Activated gamma-delta T cell treated with Interleukin-2 at 50 U/mL for 16 hours (primary cell): ENCODE results near the gene INTS2.
"Not testable (repeated sequence)": the region's sequence is repeated elsewhere in the genome, so short reads cannot be mapped to it uniquely, and the experiment has no call there.

Experiments
- DNase-seq: peaks from one replicate; pipeline ENCODE4 v3.0.0-alpha.2; 2020

INTS2 gene

DNA sequence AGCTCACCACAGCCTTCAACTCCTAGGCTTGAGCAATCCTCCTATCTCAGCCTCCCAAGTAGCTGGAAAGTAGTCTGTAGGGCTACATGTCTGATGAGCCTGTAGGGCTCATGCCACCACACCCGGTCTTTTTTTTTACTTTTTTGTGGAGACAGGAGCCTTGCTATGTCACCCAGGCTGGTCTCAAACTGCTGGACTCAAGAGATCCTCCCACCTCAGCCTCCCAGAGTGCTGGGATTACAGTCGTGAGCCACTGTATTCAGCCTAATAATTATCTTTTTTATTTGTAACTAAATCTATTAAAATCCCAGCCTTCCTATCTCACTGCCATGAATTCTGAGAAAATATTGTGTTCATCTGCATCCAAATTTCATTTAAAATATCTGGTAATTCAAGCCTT is 79.5 kb downstream of the INTS2 start:
- DNase-seq = no peak

DNA sequence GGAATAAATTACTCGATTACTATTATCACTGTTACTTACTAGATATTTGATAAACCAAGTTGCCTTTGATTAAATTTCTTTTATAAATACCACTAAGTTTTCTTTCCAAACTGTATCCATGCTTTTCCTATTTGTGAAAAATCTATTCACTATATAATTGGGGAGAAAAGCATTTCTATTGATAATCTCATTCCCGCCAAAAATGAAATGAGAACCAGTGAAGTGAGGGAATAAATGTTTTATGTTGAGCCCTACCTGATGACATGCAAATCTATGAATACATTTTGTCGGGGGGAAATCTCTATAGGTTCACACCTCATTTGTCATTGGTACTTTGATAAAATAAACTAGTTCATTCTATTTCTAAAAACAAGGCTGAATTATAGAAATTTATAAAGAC is 80.1 kb downstream of the INTS2 start:
- no peak for DNase-seq

DNA sequence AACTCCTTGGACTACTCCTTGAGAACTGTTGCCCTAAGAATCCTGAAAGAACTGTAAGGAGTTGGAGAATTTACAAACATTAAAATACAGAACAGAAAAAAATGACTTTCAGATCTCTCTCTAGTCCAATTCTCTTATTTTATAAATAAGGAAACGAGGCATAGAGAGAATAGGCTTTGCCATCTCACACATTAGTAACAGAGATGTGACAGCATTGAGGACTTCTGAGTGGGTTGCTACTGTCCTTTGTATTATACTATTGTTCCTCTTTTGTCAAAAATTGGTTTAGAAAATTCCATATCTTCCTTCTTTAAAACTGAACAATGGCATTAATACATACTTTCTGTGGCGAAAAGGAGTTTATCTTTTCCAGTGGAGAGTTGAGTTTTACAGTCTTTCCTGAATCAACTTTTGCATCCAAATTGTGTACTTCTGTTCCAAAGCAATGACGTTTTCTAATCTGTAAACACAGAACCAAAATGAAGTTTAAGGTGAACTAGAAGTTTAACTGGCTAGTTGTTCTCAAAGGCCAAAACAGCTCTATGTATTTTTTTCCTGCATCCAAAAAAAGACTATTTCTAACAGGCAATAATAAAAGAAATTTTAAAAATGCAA is 80.9 kb downstream of the INTS2 start:
- DNase-seq = no peak

DNA sequence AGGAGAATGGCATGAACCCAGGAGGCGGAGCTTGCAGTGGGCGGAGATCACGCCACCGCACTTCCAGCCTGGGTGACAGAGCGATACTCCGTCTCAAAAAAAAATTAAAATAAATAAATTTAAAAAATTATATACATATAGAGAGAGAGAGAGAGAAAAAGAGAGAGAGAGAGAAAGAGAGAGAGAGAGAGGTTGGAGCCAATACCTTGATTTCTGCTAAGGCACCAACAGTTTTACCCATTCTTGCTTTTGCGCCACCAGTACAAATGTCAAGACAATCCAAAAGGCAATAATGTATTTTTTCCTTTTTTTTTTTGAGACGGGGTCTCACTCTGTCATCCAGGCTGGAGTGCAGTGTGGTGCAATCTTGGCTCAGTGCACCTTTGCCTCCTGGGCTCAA is 81.7 kb downstream of the INTS2 start:
- DNase-seq = no peak

DNA sequence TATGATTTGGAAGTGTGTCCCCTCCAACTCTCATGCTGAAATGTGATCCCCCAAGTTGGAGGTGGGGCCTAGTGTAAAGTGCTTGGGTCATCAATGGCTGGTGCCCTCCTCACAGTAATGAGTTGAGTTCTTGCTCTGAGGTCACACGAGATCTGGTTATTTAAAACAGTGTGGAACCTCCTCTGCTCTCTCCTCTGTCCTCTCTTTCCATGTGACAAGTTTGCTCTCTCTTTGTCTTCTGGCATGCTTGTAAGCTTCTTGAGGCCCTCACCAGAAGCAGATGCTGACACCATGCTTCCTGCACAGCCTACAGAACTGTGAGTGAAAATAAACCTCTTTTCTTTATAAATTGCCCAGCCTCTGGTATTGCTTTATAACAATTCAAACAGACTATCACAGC is 84.3 kb downstream of the INTS2 start:
- no peak for DNase-seq

DNA sequence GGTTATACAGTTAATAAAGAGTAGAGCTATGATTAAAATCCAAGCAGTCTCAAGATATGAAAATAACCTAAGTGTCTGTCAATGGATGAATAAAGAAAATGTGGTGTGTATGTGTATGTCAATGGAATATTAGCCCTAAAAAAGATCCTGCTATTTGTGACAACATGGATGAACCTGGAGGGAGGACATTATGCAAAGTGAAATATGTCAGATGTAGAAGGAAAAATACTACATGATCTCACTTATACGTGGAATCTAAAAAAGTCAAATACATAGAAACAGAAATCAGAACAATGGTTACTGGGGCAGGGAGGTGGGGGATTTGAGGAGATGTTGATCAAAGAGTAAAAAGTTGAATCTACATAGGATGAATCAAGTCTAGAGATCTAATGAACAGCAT is 84.9 kb downstream of the INTS2 start:
- no peak for DNase-seq

DNA sequence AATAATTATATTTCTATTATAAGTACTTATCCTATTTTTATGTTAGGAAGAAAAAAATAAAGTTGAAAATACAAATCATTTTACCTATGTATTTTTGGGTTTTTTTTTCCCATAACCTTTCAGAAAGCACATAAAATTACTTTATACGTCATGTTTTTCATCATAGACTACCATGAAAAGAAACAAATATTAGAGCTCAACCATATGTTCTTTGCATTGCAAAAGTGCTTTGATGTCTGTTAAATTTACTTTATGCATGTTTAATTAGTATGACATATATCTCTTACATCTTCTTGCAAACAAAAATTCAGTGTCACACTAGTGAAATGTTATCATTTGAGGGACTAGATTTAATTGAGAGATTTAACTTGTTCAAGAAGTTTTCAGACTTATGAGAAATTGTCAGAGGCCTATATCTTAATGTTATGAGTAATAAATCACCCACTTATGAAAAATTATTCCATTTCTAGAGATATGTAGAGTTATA is 88.4 kb downstream of the INTS2 start:
- no peak for DNase-seq

DNA sequence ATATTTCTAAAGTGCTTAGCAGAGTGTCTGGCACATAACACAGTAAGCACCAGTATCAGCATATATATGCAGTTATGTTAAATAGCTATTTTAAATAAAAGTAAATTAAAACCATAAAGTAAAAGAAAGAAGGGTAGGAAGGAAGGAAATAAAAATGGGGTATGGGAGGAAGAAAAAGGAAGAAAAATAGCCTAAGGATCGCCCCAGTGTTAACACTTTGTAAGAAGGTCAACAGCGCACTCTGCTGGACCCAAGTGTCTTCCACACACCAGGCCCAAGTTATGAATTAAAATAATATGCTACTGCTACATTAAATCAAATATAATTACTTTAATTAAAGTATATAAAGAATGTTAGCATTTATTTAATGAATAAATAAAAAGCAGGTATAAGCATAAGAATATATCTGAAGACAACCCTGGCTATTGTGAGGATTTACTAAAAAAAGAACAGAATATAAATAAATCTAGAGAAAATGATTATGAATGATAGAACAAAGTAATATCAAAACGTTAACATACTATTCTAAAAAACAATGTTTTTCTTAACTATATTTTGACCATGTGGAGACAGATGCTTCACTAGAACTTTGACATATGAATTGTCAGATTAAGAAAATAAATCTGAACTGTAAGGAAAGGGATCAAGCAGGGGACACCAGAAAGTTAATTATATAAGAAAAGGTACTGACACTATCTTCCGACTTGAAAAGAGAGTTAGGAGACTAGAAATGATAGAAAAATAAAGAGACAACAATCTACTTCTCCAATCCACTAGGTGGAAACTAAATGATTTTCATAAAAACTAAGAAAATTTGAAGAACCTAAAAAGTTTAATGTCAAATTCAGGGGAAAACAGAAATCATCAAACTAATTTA is 90.4 kb downstream of the INTS2 start:
- peak; percentile 32 for DNase-seq

DNA sequence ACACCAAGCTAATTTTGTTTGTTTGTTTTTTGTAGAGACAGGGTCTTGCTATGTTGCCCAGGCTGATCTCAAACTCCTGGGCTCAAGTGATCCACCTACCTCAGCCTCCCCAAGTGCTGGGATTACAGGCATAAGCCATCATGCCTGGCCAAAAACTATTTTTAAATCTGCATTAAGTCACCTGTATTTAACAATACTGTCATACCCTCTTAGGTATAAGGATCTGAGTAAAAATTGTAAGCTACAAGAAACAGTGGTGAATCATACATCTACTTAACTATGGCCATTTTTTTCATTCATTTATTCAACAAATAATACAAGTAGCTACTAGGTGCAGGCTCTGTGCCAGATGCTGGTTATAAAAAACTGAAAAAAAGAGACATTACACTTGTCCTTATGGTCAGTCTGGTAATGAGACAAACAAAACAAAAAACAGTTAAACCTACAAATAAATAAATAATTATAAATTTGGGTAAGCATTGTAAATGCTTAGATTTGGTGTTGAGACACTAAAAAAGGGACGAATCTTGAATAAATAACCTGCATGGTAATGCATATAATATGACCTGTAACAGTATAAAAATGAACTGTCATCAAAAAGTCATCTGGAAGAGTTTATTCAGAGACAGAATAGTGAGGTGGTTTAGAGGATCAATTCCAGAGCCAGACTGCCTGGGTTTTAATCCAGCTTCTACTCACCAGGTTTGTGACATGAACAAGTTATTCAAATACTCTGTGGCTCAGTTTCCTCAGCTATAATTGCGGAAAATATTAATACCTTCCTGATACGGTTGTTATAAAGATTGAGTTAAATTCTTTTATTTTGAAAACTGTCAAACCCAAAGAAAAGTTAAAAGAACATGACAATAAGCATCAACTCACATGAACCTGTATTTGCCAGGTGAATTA is 91.3 kb downstream of the INTS2 start:
- no peak for DNase-seq

DNA sequence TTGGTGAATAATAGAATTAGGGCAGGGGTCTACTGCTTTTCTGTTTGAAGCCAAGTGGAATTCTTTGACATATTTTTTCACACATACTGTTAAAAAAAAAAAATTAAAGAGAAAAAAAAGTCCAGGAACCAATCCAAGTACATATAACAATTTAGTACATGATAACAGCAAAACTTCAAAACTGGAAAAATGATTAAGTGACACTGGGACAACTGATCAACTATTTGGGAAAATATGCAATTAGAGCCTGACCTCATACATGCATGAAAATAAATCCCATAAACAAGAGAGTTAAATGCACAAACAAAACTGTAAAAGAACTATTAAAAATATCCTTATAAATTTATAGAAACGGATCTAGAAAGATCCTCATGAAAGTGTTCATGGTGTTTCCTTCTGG is 92.2 kb downstream of the INTS2 start:
- no peak for DNase-seq

DNA sequence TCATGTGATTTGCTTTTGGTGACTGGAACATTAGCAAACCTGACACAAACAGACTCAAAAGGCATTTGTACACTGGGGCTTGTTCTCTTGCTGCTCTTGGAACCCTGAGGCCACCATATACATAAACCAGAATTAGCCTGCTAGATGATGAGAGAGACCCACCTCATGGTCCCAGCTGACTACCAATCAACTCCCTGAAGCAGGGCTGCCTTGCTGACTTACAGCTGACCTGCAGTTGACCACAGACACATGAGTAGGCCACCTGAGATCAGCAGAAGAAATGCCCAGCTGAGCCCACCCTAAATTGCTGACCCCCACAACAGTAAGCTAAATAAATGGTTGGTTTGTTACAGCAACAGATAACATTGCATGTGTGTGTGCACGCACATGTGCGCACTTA is 93.2 kb downstream of the INTS2 start:
- DNase-seq = no peak

DNA sequence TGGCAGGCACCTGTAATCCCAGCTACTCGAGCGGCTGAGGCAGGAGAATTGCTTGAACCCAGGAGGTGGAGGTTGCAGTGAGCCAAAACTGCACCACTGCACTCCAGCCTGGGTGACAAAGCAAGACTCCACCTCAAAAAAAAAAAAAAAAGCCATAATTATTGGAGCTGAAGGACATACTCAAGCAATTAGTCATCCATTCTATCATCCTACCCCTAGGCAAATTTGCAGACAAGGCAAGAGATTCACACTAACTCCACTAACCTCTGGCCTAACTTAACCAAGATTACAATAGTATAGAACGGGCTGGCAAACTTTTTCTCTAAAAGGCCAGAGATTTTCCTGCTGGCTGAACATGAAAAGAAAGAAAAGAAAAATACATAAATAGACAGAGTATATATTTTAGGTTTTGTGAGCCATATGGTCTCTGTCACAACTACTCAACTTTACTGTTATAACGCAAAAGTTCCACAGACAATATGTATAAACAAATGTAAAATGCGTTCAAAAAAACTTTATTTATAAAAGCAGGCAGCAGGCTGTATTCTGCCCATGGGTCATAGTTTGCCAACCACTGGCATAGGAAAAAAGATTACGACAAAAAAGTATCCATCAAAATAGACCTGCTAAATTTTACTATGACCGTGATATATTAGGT is 94.1 kb downstream of the INTS2 start:
- no peak for DNase-seq

DNA sequence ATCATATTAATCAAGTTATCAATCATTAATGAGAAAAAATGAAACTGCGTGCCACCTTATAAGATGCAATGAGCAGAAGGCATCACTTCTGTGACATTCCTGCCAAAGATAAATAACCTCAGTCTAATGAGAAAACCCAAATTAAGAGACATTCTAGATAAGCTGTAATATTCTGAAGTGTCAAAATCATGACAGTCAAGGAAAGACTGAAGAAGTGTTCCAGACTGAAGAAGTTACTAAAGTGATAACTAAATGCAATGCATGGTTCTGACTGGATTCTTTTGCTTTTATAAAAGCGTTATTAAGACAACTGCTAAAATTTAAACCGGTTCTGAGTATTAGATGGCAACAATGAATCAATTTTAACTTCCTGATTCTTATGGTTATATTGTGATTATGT is 95.3 kb downstream of the INTS2 start:
- no peak for DNase-seq

DNA sequence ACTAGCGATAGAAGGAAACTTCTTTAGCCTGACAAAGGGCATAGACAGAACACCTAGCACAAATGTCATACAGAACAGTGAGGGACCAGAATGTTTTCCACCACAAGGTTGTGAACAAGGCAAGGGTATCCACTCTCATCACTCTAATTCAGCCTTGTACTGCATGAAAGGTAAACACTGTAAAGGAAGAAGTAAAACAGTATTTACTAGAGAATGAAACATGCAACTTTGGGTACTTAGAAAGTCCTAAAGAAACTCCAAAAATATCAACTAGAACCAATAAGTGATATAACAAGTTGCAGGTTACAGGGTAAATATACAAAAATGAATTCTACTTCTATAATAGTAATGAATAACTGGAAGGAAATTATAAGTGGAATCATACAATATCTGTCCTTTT is 96.7 kb downstream of the INTS2 start:
- no peak for DNase-seq

DNA sequence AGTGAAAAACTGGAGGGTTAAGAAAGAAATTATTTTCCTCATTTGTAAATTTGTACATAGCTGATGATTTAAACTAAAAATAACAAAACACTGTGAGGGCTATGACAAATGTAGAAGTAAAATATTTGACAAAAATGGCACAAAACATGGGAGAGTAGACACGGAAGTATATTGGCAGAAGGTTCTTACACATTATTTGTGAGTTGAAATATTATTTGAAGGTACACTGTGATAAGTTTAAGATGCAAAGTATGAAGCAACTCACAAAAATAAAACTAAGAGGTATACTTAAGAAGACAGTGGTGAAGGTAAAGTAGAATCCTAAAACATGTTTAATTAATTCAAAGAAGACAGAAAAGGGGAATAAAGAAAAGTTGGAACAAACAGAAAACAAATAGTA is 99.1 kb downstream of the INTS2 start:
- no peak for DNase-seq

DNA sequence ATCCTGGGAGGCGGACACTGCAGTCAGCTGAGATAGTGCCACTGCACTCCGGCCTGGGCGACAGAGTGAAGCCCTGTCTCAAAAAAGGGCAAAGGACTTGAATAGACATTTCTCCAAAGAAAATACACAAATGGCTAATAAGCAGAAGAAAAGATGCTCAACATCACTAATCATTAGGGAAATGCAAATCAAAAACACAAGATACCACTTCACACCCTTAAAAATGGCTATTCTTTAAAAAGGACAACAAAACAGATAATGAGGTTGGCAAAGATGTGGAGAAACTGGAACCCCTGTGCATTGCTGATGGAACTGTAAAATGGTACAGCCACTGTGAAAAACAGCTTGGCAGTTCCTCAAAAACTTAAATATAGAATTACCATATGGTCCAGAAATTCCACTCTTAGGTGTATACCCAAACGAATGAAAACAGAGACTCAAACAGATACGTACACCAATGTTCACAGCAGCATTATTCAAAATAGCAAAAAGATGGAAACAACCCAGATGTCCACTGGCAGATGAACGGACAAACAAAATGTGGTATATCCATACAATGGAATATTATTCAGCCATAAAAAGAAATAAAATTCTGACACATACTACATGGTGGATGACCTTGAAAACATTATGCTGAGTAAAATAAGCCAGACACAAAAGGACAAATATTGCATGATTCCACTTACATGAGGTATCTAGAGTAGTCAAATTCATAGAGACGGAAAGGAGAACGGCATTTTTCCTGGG is 100.0 kb downstream of the INTS2 start:
- DNase-seq = no peak

DNA sequence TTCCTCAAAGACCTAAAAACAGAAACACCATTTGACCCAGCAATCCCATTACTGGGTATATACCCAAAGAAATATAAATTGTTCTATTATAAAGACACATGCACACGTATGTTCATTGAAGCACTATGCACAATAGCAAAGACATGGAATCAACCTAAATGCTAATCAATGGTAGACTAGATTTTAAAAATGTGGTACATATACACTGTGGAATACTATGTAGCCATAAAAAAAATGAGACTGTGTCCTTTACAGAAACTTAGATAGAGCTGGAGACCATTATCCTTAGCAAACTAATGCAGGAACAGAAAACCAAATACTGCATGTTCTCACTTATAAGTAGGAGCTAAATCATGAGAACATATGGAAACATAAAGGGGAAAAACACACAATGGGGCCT is 100.9 kb downstream of the INTS2 start:
- not testable (repeated sequence) for DNase-seq

DNA sequence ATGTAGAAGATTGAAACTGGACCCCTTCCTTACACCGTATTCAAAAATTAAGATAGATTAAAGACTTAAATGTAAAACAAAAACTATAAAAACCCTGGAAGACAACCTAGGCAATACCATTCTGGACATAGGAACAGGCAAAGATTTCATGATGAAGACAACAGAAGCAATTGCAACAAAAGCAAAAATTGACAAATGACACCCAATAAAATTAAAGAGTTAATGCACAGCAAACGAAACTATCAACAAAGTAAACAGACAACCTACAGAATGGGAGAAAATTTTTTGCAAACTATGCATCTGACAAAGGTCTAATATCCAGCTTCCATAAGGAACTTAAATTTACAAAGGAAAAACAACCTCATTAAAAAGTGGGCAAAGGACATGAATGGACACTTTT is 101.6 kb downstream of the INTS2 start:
- DNase-seq = not testable (repeated sequence)

DNA sequence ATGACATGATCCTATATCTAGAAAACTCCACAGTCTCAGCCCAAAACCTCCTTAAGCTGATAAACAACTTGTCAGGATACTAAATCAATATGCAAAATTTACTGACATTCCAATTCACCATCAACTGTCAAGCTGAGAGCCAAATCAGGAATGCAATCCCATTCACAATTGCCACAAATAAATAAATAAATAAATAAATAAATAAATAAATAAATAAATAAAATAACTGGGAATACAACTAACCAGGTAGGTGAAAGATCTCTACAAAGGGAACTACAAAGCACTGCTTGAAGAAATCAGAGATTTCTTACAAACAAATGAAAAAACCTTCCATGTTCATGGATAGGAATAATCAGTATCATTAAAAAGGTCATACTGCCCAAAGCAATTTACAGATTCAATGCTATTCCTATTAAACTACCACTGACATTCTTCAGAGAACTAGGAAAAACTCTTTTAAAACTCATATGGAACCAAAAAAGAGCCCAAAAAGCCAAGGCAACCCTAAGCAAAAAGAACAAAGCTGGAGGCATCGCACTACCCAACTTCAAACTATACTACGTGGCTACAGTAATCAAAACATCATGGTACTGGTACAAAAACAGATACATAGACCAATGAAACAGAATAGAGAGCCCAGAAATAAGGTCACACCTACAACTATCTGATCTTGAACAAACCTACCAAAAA is 102.2 kb downstream of the INTS2 start:
- DNase-seq = no peak

DNA sequence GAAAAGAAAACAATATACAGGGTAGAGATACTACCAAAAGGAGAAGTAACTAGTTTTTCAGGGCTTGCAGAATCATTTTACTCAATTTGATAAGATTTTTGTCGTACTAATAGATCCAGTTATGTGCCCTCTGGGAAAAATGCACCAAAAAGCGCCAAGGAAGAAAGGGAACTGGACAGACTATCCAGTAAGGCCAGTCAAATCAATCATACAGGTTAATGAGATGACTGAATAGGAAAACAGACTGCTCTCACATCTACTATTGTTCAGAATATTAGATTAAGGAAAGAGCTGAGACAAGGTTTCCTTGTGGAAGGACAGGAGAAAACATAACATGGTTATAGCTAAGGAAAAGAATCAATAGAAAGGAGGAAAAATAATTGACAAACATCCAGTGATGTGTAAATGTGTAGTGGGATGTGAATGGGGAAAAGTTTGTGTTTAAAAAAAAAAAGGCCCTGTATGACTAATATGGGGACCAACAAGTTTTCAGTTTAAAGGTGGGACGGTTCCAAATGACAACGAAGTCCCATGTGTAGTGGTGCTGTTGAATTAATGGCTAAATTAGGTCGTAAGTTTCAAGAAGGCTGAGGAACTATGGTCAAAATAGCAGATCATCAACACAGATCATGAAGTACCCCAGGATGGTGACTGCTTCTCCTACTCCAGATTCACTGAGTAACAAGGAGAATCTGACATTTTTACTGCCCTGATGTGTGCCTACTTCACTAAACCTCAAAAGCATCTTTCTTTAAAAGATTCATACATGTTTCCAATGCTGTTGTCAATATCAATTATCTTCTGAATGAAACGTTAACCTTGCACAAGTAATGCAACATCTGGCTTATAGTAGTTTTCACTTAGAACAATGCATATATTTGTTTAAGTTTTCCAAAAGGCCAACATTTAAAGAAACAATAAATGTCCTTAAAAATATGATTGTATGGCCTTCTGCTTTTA is 105.2 kb downstream of the INTS2 start:
- DNase-seq = no peak
